Keratinocyte (primary cell): ENCODE data around the gene SH3PXD2A. TPM values are rescaled to one million over a fixed set of nuclear protein-coding genes. Genes with fewer than 3 reads are reported as not detected.

Source experiments
- DNase-seq: peaks from one replicate; pipeline ENCODE4 v3.0.0-alpha.2; 2011; ENCODE audit warnings: low read depth, missing footprints, low spot score
- FAIRE-seq: peaks from 2 replicates; lab custom pipeline; 2011; peaks lifted over from hg19 to GRCh38; lab: Jason Lieb, UNC
- H2AFZ ChIP-seq: 2 replicates; pipeline ENCODE4 v1.6.0; 2012; ENCODE audit warnings: low read length, control low read depth, inconsistent platforms; ENCODE audit not compliant: control insufficient read depth
- H3K27ac ChIP-seq: 2 replicates; pipeline ENCODE4 v1.5.1; 2011; ENCODE audit warnings: low read length; ENCODE audit not compliant: control insufficient read depth, insufficient read depth
- H3K27me3 ChIP-seq: 3 replicates; pipeline ENCODE4 v1.6.0; 2011; ENCODE audit warnings: low read length; ENCODE audit not compliant: control insufficient read depth, insufficient read depth; ENCODE audit errors: extremely low read depth
- H3K36me3 ChIP-seq, 2 experiments: 2 replicates in 1 of 2; 3 replicates in 1 of 2; pipeline ENCODE4 v1.5.1; 2011; ENCODE audit warnings: low read length in 2 of 2, mild to moderate bottlenecking in 1 of 2; ENCODE audit not compliant: control insufficient read depth in 2 of 2, insufficient read depth in 2 of 2; ENCODE audit errors: extremely low read depth in 1 of 2
- H3K4me1 ChIP-seq: 3 replicates; pipeline ENCODE4 v1.5.1; 2011; ENCODE audit warnings: low read length; ENCODE audit not compliant: control insufficient read depth, insufficient read depth; ENCODE audit errors: extremely low read depth
- H3K4me2 ChIP-seq: 3 replicates; pipeline ENCODE4 v1.6.0; 2011; ENCODE audit warnings: low read depth, low read length; ENCODE audit not compliant: control insufficient read depth, insufficient read depth; ENCODE audit errors: extremely low read depth
- H3K4me3 ChIP-seq, 3 experiments: fragments of 200-600 bp in 1 of 3; sonication (generic) in 1 of 3; 2 replicates in 2 of 3; 3 replicates in 1 of 3; pipeline ENCODE4 v1.5.1; 2011 to 2016; ENCODE audit warnings: low read length in 3 of 3, mild to moderate bottlenecking in 3 of 3, control low read depth in 2 of 3, inconsistent platforms in 1 of 3, low read depth in 1 of 3, mixed read lengths in 1 of 3, mixed run types in 1 of 3, moderate library complexity in 1 of 3; ENCODE audit not compliant: control insufficient read depth in 2 of 3, insufficient read depth in 2 of 3; ENCODE audit errors: extremely low read depth in 1 of 3
- H3K79me2 ChIP-seq: 2 replicates; pipeline ENCODE4 v1.6.0; 2012; ENCODE audit warnings: low read length; ENCODE audit not compliant: control insufficient read depth, insufficient read depth
- H3K9ac ChIP-seq: 3 replicates; pipeline ENCODE4 v1.6.0; 2011; ENCODE audit warnings: low read length; ENCODE audit not compliant: control insufficient read depth, insufficient read depth; ENCODE audit errors: extremely low read depth
- H3K9me1 ChIP-seq: 3 replicates; pipeline ENCODE4 v1.6.0; 2011; ENCODE audit warnings: low read length; ENCODE audit not compliant: control insufficient read depth, insufficient read depth; ENCODE audit errors: extremely low read depth
- H3K9me3 ChIP-seq: 2 replicates; pipeline ENCODE4 v1.5.1; 2012; ENCODE audit warnings: low read depth, low read length; ENCODE audit not compliant: control insufficient read depth
- H4K20me1 ChIP-seq: 3 replicates; pipeline ENCODE4 v1.6.0; 2011; ENCODE audit warnings: low read length; ENCODE audit not compliant: control insufficient read depth, insufficient read depth; ENCODE audit errors: extremely low read depth
- CTCF ChIP-seq, 3 experiments: IDR thresholded peaks in 1 of 3; conservative IDR thresholded peaks in 1 of 3; optimal IDR thresholded peaks in 1 of 3; 2 replicates in 2 of 3; 3 replicates in 1 of 3; pipeline versions ENCODE3 to v1.5.1; 2011; ENCODE audit warnings: low read length in 3 of 3, mild to moderate bottlenecking in 3 of 3, moderate library complexity in 2 of 3, control low read depth in 1 of 3, inconsistent platforms in 1 of 3; ENCODE audit not compliant: insufficient read depth in 2 of 3; ENCODE audit errors: extremely low read depth in 1 of 3
- EZH2 ChIP-seq: IDR thresholded peaks from one replicate; pipeline ENCODE4 v1.6.1; 2012; ENCODE audit warnings: inconsistent platforms, mild to moderate bottlenecking, low read length, moderate library complexity
- dilution Hi-C: fragments of 300-500 bp; cut with MboI; formaldehyde crosslinking; loops from one replicate; pipeline ENCODE4 v1.7.0; 2020; ENCODE audit warnings: low sequenced_read_pairs; ENCODE audit not compliant: extremely low pct_ligation_motif_present
- polyA plus RNA-seq, 5 experiments: library from polyadenylated mRNA; depleted of rRNA in 3 of 5; stranded (reverse) in 3 of 5; stranded (forward) in 1 of 5; unstranded in 1 of 5; fragments of >200 nt; gene quantifications; 1 replicate in 1 of 5; 2 replicates in 3 of 5; 3 replicates in 1 of 5; pipeline versions ENCODE4 v1.2.1 to v1.2.3, GENCODE V29; 2011 to 2012; ENCODE audit warnings: missing spikeins in 2 of 5, low read depth in 1 of 5, low replicate concordance in 1 of 5

The SH3PXD2A gene
- polyA plus RNA-seq, 1 donor (not counting 4 experiments of a cell fraction or from before 2014, with no cell fraction given), result 33.9 TPM

GRCh38 chr10:103789771-103790201 lies 65.6 kb downstream of the SH3PXD2A start:
- peak overlapping the region; percentile 84 for H3K27ac ChIP-seq
- no peaks in the 10 kb centered on the region for H3K27me3 ChIP-seq
- peaks cover 7% of the 10 kb centered on the region for H4K20me1 ChIP-seq
- H3K4me2 ChIP-seq, result peak overlapping the region; percentile 0
- H3K9ac ChIP-seq, result peak overlapping the region; percentile 66
- DNase-seq (peak; percentile 83), FAIRE-seq (peak; percentile 100)
- dilution Hi-C loops, result no loop called here
- no peak overlapping the region for H3K4me3 ChIP-seq
- H3K4me1 ChIP-seq, result peaks cover 92% of the 10 kb centered on the region
- H3K36me3 ChIP-seq, result peaks cover 26 to 72% of the 10 kb centered on the region in 2 experiments
- H3K9me1 ChIP-seq, result peaks cover 14% of the 10 kb centered on the region
- no peaks in the 10 kb centered on the region for H3K9me3 ChIP-seq
- peaks cover 84% of the 10 kb centered on the region for H3K79me2 ChIP-seq
- H2AFZ ChIP-seq, result no peak overlapping the region
- no peak for TF ChIP-seq EZH2
- no peak for TF ChIP-seq CTCF (optimal IDR thresholded peaks at IDR 0.05 in 1 of 3, IDR thresholded peaks at IDR 0.05 in 1 of 3, conservative IDR thresholded peaks at IDR 0.05 in 1 of 3; ENCODE audit: extremely low read depth in 1 of 3, insufficient read depth in 2 of 3, low read length in 3 of 3)

- dilution Hi-C loops, result no loop called here
- Histone ChIP-seq H3K79me2 (peaks cover 83% of the 10 kb centered on the region), H4K20me1 (peaks cover 7% of the 10 kb centered on the region), H3K9me3 (no peaks in the 10 kb centered on the region), H3K27me3 (no peaks in the 10 kb centered on the region), H3K27ac (peak overlapping the region; percentile 84), H3K4me2 (peak overlapping the region; percentile 0), H2AFZ (no peak overlapping the region), H3K4me3 (no peak overlapping the region), H3K9me1 (peaks cover 12% of the 10 kb centered on the region), H3K4me1 (peaks cover 91% of the 10 kb centered on the region), H3K36me3 (peaks cover 22 to 67% of the 10 kb centered on the region in 2 experiments), H3K9ac (peak overlapping the region; percentile 66)
- no peak for DNase-seq
- TF ChIP-seq CTCF (optimal IDR thresholded peaks at IDR 0.05 in 1 of 3, IDR thresholded peaks at IDR 0.05 in 1 of 3, conservative IDR thresholded peaks at IDR 0.05 in 1 of 3; ENCODE audit: extremely low read depth in 1 of 3, insufficient read depth in 2 of 3, low read length in 3 of 3), result no peak
- no peak for TF ChIP-seq EZH2
- FAIRE-seq, result no peak
Measured at GRCh38 chr10:103789161-103789560, 66.2 kb downstream of the SH3PXD2A start.
